Osteocyte (in vitro differentiated cells): ENCODE results near the gene COPS4. TPM values are rescaled to one million over a fixed set of nuclear protein-coding genes. Genes with fewer than 3 reads are reported as not detected.
"Not testable (repeated sequence)": the region's sequence is repeated elsewhere in the genome, so short reads cannot be mapped to it uniquely, and the experiment has no call there.

Experiments
- DNase-seq: peaks from one replicate; pipeline ENCODE4 v3.0.0; 2021; ENCODE audit warnings: mixed read lengths; ENCODE audit not compliant: unreplicated experiment; ENCODE audit errors: extremely low spot score
- H3K27ac Mint-ChIP-seq: one replicate; pipeline ENCODE4 v1.8.0; 2021; ENCODE audit warnings: mild to moderate bottlenecking, mixed read lengths; ENCODE audit not compliant: unreplicated experiment
- H3K27me3 Mint-ChIP-seq: one replicate; pipeline ENCODE4 v1.8.0; 2021; ENCODE audit warnings: mixed read lengths; ENCODE audit not compliant: unreplicated experiment
- H3K36me3 Mint-ChIP-seq: one replicate; pipeline ENCODE4 v1.8.0; 2021; ENCODE audit warnings: mixed read lengths; ENCODE audit not compliant: unreplicated experiment
- H3K4me1 Mint-ChIP-seq: one replicate; pipeline ENCODE4 v1.8.0; 2021; ENCODE audit warnings: mixed read lengths; ENCODE audit not compliant: unreplicated experiment
- H3K4me3 Mint-ChIP-seq: one replicate; pipeline ENCODE4 v1.8.0; 2021; ENCODE audit warnings: mild to moderate bottlenecking, moderate library complexity, mixed read lengths; ENCODE audit not compliant: unreplicated experiment
- H3K9me3 Mint-ChIP-seq: one replicate; pipeline ENCODE4 v1.8.0; 2021; ENCODE audit warnings: mixed read lengths; ENCODE audit not compliant: unreplicated experiment
- total RNA-seq: library from RNA; stranded (reverse); gene quantifications from 2 replicates; pipeline ENCODE4 v1.2.1, GENCODE V29; 2021
- TF ChIP-seq, protein P1 (sequence below): fragments of 200-600 bp; sonication (generic); IDR thresholded peaks from 2 replicates; pipeline ENCODE4 v1.5.0; 2021; ENCODE audit warnings: antibody characterized with exemption, mild to moderate bottlenecking, moderate library complexity

The COPS4 gene
- total RNA-seq, 1 donor from 2014 or later, result 38.5 TPM

DNA sequence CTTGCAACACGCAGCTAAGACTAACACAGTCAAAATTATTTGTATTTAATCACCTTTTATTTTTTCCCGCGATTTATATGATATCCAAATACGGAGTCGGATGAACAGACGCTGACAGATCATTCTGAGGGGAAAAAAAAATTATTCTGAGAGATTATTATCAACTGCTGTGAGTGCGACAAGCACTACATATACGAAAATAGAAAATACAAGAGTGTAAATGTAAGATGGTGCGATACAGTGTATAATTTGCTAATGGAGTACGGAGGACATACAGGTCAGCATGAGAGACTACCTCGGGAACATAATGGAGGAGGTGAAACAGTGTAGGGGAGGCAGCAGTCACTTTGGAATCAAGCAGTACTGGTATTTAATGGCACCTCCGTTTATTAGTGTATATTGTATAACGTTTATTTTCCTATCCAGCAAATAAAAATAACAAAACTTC lies 21.5 kb upstream of the COPS4 start:
- TF ChIP-seq, protein P1, sequence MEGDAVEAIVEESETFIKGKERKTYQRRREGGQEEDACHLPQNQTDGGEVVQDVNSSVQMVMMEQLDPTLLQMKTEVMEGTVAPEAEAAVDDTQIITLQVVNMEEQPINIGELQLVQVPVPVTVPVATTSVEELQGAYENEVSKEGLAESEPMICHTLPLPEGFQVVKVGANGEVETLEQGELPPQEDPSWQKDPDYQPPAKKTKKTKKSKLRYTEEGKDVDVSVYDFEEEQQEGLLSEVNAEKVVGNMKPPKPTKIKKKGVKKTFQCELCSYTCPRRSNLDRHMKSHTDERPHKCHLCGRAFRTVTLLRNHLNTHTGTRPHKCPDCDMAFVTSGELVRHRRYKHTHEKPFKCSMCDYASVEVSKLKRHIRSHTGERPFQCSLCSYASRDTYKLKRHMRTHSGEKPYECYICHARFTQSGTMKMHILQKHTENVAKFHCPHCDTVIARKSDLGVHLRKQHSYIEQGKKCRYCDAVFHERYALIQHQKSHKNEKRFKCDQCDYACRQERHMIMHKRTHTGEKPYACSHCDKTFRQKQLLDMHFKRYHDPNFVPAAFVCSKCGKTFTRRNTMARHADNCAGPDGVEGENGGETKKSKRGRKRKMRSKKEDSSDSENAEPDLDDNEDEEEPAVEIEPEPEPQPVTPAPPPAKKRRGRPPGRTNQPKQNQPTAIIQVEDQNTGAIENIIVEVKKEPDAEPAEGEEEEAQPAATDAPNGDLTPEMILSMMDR, result no peak
- H3K36me3 Mint-ChIP-seq, result no peaks in the 10 kb centered on the region
- DNase-seq, result no peak
- peaks cover 34% of the 10 kb centered on the region for H3K4me1 Mint-ChIP-seq
- H3K4me3 Mint-ChIP-seq, result peak overlapping the region; percentile 83
- H3K27ac Mint-ChIP-seq, result peak overlapping the region; percentile 94
- H3K9me3 Mint-ChIP-seq, result no peaks in the 10 kb centered on the region
- no peaks in the 10 kb centered on the region for H3K27me3 Mint-ChIP-seq

DNA sequence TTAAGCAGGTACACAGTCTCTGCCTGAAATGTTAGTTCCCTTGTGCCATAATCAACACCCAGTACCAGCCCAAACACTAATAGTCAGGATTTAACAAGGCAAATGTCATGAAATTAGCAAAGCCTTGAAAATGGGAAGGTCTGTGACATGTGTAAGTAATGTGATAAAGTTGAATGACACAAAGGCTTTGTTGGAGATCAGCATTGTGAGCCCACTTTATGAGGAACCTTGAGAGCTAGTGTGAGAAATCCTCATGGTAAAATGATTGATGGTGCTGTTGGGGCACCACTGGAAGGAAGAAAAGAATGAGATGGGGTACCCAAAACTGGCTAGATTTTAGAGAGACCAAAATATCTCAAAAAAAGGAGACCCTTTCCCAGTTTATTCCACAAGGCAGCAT lies 21.1 kb upstream of the COPS4 start:
- H3K36me3 Mint-ChIP-seq, result no peaks in the 10 kb centered on the region
- TF ChIP-seq, protein P1, result no peak
- no peak for DNase-seq
- H3K27ac Mint-ChIP-seq, result peak overlapping the region; percentile 94
- no peaks in the 10 kb centered on the region for H3K27me3 Mint-ChIP-seq
- peaks cover 30% of the 10 kb centered on the region for H3K4me1 Mint-ChIP-seq
- H3K4me3 Mint-ChIP-seq, result peak overlapping the region; percentile 83
- no peaks in the 10 kb centered on the region for H3K9me3 Mint-ChIP-seq

DNA sequence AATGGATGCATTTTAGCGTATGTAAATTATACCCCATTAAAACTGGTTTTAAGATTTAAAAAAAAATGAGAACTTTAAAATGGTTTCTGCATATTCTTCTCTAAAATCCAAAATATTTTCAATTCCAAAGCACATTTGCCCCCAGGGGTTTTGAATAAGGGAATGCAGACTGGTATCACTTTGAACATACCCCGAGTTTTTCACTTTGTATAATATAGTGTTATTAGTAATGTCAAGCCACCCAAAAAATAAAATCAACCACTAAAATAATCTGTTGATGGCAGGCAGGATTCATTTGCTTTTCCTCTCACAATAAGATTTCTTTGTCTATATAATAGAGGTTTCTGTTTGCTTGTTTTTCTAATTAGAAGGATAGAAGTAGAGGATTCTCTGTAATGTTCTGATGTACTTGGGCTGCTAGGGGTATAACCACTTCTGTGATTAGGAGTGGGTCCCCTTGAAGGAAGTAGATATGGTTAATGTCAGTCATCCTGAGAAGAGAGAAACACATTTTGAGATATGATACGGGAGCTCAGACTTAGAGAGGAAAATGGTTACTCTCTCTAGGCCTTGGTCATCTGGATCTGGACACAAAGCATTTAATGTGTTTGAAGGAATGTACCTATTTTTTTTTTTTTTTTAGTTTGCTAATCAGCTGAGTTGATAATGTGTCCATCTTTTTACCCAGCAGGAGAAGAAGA lies 15.0 kb upstream of the COPS4 start:
- no peaks in the 10 kb centered on the region for H3K27me3 Mint-ChIP-seq
- H3K9me3 Mint-ChIP-seq, result no peaks in the 10 kb centered on the region
- peaks cover under 1% of the 10 kb centered on the region for H3K36me3 Mint-ChIP-seq
- no peak overlapping the region for H3K4me3 Mint-ChIP-seq
- H3K27ac Mint-ChIP-seq, result no peak overlapping the region
- TF ChIP-seq, protein P1, result no peak
- no peak for DNase-seq
- no peaks in the 10 kb centered on the region for H3K4me1 Mint-ChIP-seq

DNA sequence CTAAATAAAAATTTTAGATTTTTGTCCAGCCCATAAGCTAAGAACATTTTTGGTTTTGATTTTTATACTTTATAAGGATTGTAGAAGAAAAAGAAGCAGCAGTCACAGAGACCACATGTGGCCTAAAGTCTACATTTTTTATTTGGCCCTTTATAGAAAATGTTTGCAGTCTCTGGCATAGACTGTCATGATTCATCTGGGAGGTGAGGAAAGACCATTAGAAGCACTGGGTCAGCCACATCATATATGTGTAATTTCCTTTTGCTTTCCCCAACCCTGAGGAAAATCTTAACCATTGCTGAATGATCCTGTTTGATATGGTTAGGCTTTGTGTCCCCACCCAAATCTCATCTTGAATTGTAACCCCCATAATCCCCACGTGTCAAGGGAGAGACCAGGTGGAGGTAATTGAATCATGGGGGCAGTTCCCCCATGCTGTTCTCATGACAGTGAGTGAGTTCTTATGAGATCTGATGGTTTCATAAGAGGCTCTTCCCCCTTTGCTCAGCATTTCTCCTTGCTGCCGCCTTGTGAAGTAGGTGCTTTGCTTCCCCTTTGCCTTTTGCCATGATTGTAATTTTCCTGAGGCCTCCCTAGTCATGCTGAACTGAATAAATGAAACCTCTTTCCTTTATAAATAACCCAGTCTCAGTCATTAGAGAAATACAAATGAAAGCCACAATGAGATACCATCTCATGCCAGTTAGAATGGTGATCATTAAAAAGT lies 12.1 kb upstream of the COPS4 start:
- Mint-ChIP-seq H3K4me1 (no peaks in the 10 kb centered on the region), H3K4me3 (no peak overlapping the region), H3K36me3 (peaks cover 2% of the 10 kb centered on the region), H3K27ac (no peak overlapping the region), H3K27me3 (peaks cover 6% of the 10 kb centered on the region), H3K9me3 (peaks cover 4% of the 10 kb centered on the region)
- TF ChIP-seq, protein P1, result no peak
- no peak for DNase-seq

DNA sequence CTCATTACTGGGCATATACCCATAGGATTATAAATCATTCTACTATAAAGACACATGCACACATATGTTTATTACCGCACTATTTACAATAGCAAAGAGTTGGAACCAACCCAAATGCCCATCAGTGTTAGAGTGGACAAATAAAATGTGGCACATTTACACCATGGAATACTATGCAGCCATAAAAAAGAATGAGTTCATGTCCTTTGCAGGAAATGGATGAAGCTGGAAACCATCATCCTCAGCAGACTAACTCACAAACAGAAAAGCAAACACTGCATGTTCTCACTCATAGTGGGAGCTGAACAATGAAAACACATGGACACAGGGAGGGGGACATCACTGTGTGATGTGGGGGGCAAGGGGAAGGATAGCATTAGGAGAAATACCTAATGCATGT lies 11.4 kb upstream of the COPS4 start:
- H3K36me3 Mint-ChIP-seq, H3K4me3 Mint-ChIP-seq, H3K27me3 Mint-ChIP-seq, DNase-seq, H3K4me1 Mint-ChIP-seq, H3K9me3 Mint-ChIP-seq, H3K27ac Mint-ChIP-seq: not testable (repeated sequence)
